OCI-LY7 (cell line): ENCODE results near the gene SOX8. TPM values are rescaled to one million over a fixed set of nuclear protein-coding genes. Genes with fewer than 3 reads are reported as not detected.

Source experiments
- BruUV-seq: library from RNA; stranded (reverse); fragments of 400-500 nt; replicated peaks from 2 replicates; lab custom pipeline; 2021; lab: Mats Ljungman, UMichigan
- CTCF ChIA-PET: fragments of 300-600 bp; sonication (Branson Sonifier 250); formaldehyde crosslinking; loops from one replicate; lab custom pipeline; 2022; ENCODE audit warnings: antibody characterized with exemption; ENCODE audit not compliant: unreplicated experiment; lab: Charles Lee
- POLR2A ChIA-PET: fragments of 300-600 bp; sonication (Branson Sonifier 250); formaldehyde crosslinking; loops from one replicate; lab custom pipeline; 2022; ENCODE audit warnings: antibody characterized with exemption; lab: Charles Lee
- DNase-seq: peaks from one replicate; pipeline ENCODE4 v3.0.0-alpha.2; 2015; ENCODE audit warnings: low spot score
- H2AFZ ChIP-seq: fragments of 200-600 bp; sonication (generic), shearing (Covaris generic); 2 replicates; pipeline ENCODE4 v1.6.1; 2014; ENCODE audit warnings: mild to moderate bottlenecking, antibody characterized with exemption, low read length, moderate library complexity
- H3K27ac ChIP-seq: fragments of 200-600 bp; sonication (generic); 2 replicates; pipeline ENCODE4 v1.5.1; 2014; ENCODE audit warnings: mixed run types, low read depth, mild to moderate bottlenecking, moderate library complexity, low read length, inconsistent platforms; ENCODE audit not compliant: poor library complexity, severe bottlenecking
- H3K36me3 ChIP-seq: fragments of 200-600 bp; sonication (generic); 2 replicates; pipeline ENCODE4 v1.6.1; 2014; ENCODE audit warnings: mild to moderate bottlenecking, antibody characterized with exemption, low read length, moderate library complexity, mixed read lengths; ENCODE audit not compliant: insufficient read depth
- H3K4me1 ChIP-seq: fragments of 200-600 bp; sonication (generic); 2 replicates; pipeline ENCODE4 v1.5.1; 2014; ENCODE audit warnings: mild to moderate bottlenecking, low read length; ENCODE audit not compliant: insufficient read depth, poor library complexity, severe bottlenecking
- H3K4me2 ChIP-seq: fragments of 200-600 bp; sonication (generic); 2 replicates; pipeline ENCODE4 v1.6.1; 2014; ENCODE audit warnings: mild to moderate bottlenecking, low read length
- H3K4me3 ChIP-seq: fragments of 200-600 bp; sonication (generic); 2 replicates; pipeline ENCODE4 v1.5.1; 2014; ENCODE audit warnings: mild to moderate bottlenecking, low read depth, low read length; ENCODE audit not compliant: poor library complexity, severe bottlenecking
- H3K79me2 ChIP-seq: fragments of 200-600 bp; sonication (generic); 2 replicates; pipeline ENCODE4 v1.6.1; 2016; ENCODE audit warnings: low read depth, mild to moderate bottlenecking, low read length, moderate library complexity, mixed read lengths; ENCODE audit not compliant: insufficient read depth
- H3K9me2 ChIP-seq: fragments of 200-600 bp; sonication (generic); 2 replicates; pipeline ENCODE4 v1.6.1; 2016; ENCODE audit warnings: mild to moderate bottlenecking, low read length, mixed read lengths; ENCODE audit not compliant: insufficient read depth
- H3K9me3 ChIP-seq: fragments of 200-600 bp; sonication (generic); 2 replicates; pipeline ENCODE4 v1.6.1; 2014; ENCODE audit warnings: mild to moderate bottlenecking, mixed run types, low read length, mixed read lengths
- H4K20me1 ChIP-seq: fragments of 200-600 bp; sonication (generic); 2 replicates; pipeline ENCODE4 v1.6.1; 2014; ENCODE audit warnings: mild to moderate bottlenecking, antibody characterized with exemption, low read length, moderate library complexity, mixed read lengths; ENCODE audit not compliant: insufficient read depth
- CTCF ChIP-seq: fragments of 200-600 bp; sonication (generic); conservative IDR thresholded peaks from 2 replicates; pipeline ENCODE4 v1.5.1; 2014; ENCODE audit warnings: mild to moderate bottlenecking, antibody characterized with exemption, low read length, moderate library complexity, mixed read lengths
- EZH2phosphoT487 ChIP-seq: fragments of 200-600 bp; sonication (generic); IDR thresholded peaks from 2 replicates; pipeline ENCODE4 v1.6.1; 2018; ENCODE audit warnings: low read depth, borderline replicate concordance, mild to moderate bottlenecking, mixed run types, antibody characterized with exemption, low read length, moderate library complexity, mixed read lengths
- intact Hi-C: fragments of 100-400 bp; cut with micrococcal nuclease; formaldehyde crosslinking; loops from one replicate; pipeline ENCODE4 v1.10.0; 2022; ENCODE audit not compliant: unreplicated experiment
- total RNA-seq, 2 experiments: library from RNA; depleted of rRNA in 1 of 2; stranded (reverse); fragments of >200 nt in 1 of 2; shearing (Covaris generic) in 1 of 2; gene quantifications; 2 replicates each; pipeline ENCODE4 v1.2.3, GENCODE V29; 2014 to 2022

SOX8 gene
- total RNA-seq, 2 experiments from 2014 or later = 0.85 to 2.4 TPM

- H3K4me1 ChIP-seq = peaks cover 9% of the 10 kb centered on the region
- TF ChIP-seq CTCF (no peak), EZH2phosphoT487 (no peak)
- ChIA-PET POLR2A (no interaction called here), CTCF (no interaction called here)
- H3K36me3 ChIP-seq = no peaks in the 10 kb centered on the region
- H3K9me3 ChIP-seq = no peaks in the 10 kb centered on the region
- no peak overlapping the region for H3K4me3 ChIP-seq
- H3K79me2 ChIP-seq = no peaks in the 10 kb centered on the region
- H4K20me1 ChIP-seq = no peaks in the 10 kb centered on the region
- no peaks in the 10 kb centered on the region for H3K9me2 ChIP-seq
- no peak overlapping the region for H2AFZ ChIP-seq
- H3K4me2 ChIP-seq = no peak overlapping the region
- DNase-seq = no peak
- no peak overlapping the region for H3K27ac ChIP-seq
- BruUV-seq = no TSS peak
- intact Hi-C loops = no loop called here
Observed at GRCh38 chr16:982145-983043, 824 bp downstream of the SOX8 start.

GRCh38 chr16:983044-984030 lies 1.8 kb downstream of the SOX8 start:
- Histone ChIP-seq H3K36me3 (no peaks in the 10 kb centered on the region), H2AFZ (no peak overlapping the region), H3K4me2 (no peak overlapping the region), H3K9me3 (no peaks in the 10 kb centered on the region), H3K79me2 (no peaks in the 10 kb centered on the region), H3K9me2 (no peaks in the 10 kb centered on the region), H4K20me1 (no peaks in the 10 kb centered on the region), H3K4me1 (peaks cover 6% of the 10 kb centered on the region), H3K4me3 (no peak overlapping the region), H3K27ac (no peak overlapping the region)
- no TSS peak for BruUV-seq
- CTCF ChIA-PET = interaction anchor here (0.6 kb wide), 1 partner anchor 39 kb away, joined by 3 read pairs; no protein-coding TSS in a partner anchor
- no peak for TF ChIP-seq CTCF
- no peak for TF ChIP-seq EZH2phosphoT487
- intact Hi-C loops = no loop called here
- DNase-seq = no peak
- POLR2A ChIA-PET = no interaction called here
